HL-60 (cell line): ENCODE measurements around the gene THEM5.

Source experiments
- DNase-seq, 2 experiments: peaks; one replicate each; pipeline ENCODE4 v3.0.0-alpha.2; 2010 to 2020; ENCODE audit warnings: low read depth in 1 of 2, low spot score in 1 of 2
- H3K27ac ChIP-seq: fragments of 250-450 bp; sonication (Bioruptor Pico); replicated peaks from 2 replicates; pipeline ENCODE4 v1.5.1; 2020; ENCODE audit warnings: mild to moderate bottlenecking, moderate library complexity
- H3K27me3 ChIP-seq: fragments of 250-450 bp; sonication (Bioruptor Pico); 2 replicates; pipeline ENCODE4 v1.5.1; 2021; ENCODE audit warnings: mild to moderate bottlenecking, moderate library complexity; ENCODE audit not compliant: insufficient read depth, poor library complexity, severe bottlenecking
- H3K4me3 ChIP-seq: replicated peaks from 2 replicates; pipeline ENCODE4 v1.5.1; 2011; ENCODE audit warnings: mild to moderate bottlenecking, control low read depth, low read length; ENCODE audit not compliant: insufficient read depth
- CTCF ChIP-seq: IDR thresholded peaks from one replicate; pipeline ENCODE4 v1.5.1; 2011; ENCODE audit warnings: low read length, control low read depth, inconsistent platforms; ENCODE audit not compliant: insufficient read depth
- GABPA ChIP-seq: IDR thresholded peaks from 2 replicates; pipeline ENCODE4 v1.6.1; 2012; ENCODE audit warnings: low read depth
- POLR2AphosphoS5 ChIP-seq: IDR thresholded peaks from 2 replicates; pipeline ENCODE4 v1.6.1; 2012; ENCODE audit warnings: low read depth
- REST ChIP-seq: IDR thresholded peaks from 2 replicates; pipeline ENCODE4 v1.6.1; 2012; ENCODE audit warnings: low read depth; ENCODE audit not compliant: insufficient replicate concordance
- SPI1 ChIP-seq: IDR thresholded peaks from 2 replicates; pipeline ENCODE4 v1.6.1; 2012; ENCODE audit warnings: low read depth, mild to moderate bottlenecking, borderline replicate concordance

THEM5 gene

GRCh38 chr1:151867321-151867720 lies 13.8 kb upstream of the THEM5 start:
- peak; percentile 42; the same call in 1 of the 2 replicates for TF ChIP-seq SPI1
- no peak for TF ChIP-seq POLR2AphosphoS5
- Histone ChIP-seq H3K4me3 (no peak overlapping the region), H3K27ac (no peak overlapping the region), H3K27me3 (no peaks in the 10 kb centered on the region)
- peak; percentile 40 to 57 for DNase-seq

- no peak overlapping the region for H3K27ac ChIP-seq
- no peak overlapping the region for H3K4me3 ChIP-seq
- DNase-seq, result no peak
- TF ChIP-seq GABPA, result no peak
- TF ChIP-seq SPI1, result no peak
- TF ChIP-seq REST, result no peak
- no peak for TF ChIP-seq POLR2AphosphoS5
- TF ChIP-seq CTCF, result no peak
- H3K27me3 ChIP-seq, result no peaks in the 10 kb centered on the region
Measured at GRCh38 chr1:151864411-151864810, 10.9 kb upstream of the THEM5 start.

- DNase-seq, result no peak
- Histone ChIP-seq H3K4me3 (no peak overlapping the region), H3K27me3 (no peaks in the 10 kb centered on the region), H3K27ac (no peak overlapping the region)
- no peak for TF ChIP-seq GABPA
- TF ChIP-seq CTCF, result no peak
- TF ChIP-seq SPI1, result no peak
- no peak for TF ChIP-seq REST
- TF ChIP-seq POLR2AphosphoS5, result no peak
Measured at GRCh38 chr1:151862604-151863003, 9.1 kb upstream of the THEM5 start.

GRCh38 chr1:151860504-151861187 lies 7.1 kb upstream of the THEM5 start:
- Histone ChIP-seq H3K4me3 (no peak overlapping the region), H3K27me3 (no peaks in the 10 kb centered on the region), H3K27ac (no peak overlapping the region)
- no peak for DNase-seq
- TF ChIP-seq REST (no peak), CTCF (no peak), GABPA (no peak), POLR2AphosphoS5 (no peak)
